ELR (cell line): Measurements from ENCODE around the gene EYS.
"Not testable (repeated sequence)": the region's sequence is repeated elsewhere in the genome, so short reads cannot be mapped to it uniquely, and the experiment has no call there.

ENCODE experiments used
- DNase-seq: peaks from one replicate; pipeline ENCODE4 v3.0.0-alpha.2; 2015; ENCODE audit warnings: low read depth

The EYS gene

DNA sequence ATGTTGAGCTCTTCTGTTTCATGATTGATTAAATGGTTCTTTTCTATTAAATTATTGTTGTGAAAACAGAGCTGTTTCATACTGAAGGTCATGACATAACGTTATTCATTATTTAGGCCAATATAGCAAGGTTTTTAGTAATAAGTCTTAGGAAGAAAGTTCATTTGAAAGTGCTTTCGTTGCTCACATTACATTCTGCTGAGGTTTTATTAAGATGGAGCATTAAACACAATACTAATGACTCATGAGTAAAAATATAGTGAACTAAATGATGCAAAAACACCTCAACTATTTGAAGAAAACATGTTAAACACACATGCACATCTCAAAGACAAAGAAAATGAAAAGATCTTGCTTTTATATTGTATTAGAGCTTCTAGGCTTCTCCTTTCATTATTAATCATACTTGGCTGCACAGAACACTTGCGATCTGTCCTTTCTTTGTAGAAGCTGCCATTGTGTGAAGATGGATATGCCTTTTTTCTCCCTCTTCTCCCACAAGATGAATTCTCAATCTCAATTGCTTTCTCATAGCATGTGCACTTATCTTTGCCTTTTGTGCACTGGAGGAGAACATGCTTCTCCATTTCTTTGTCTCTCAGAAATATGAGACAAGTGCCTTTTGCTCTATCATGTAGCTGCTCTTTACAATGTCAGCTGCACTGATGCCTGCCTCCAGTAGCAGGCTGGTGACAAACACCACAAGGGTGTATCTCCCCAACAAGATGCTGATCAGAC lies 1759.1 kb downstream of the EYS start:
- DNase-seq = no peak

DNA sequence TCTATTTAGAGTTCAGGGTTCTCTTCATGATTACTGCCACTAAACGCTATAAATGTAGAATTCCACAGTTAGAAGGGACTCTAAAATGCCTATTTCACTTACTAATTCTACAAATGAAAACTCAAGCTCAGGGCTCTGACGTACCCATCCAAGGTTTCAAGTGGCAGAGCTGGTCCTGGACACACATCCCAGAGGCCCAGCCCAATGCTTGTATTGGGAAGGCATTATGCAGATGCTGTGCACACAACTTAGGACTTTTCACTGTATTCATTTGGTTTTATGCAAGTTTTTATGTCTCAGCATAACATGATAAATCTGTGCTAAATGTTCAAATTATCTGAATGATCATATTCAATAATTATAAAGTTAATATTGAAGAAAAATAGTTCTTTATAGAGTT lies 1761.0 kb downstream of the EYS start:
- DNase-seq = no peak

DNA sequence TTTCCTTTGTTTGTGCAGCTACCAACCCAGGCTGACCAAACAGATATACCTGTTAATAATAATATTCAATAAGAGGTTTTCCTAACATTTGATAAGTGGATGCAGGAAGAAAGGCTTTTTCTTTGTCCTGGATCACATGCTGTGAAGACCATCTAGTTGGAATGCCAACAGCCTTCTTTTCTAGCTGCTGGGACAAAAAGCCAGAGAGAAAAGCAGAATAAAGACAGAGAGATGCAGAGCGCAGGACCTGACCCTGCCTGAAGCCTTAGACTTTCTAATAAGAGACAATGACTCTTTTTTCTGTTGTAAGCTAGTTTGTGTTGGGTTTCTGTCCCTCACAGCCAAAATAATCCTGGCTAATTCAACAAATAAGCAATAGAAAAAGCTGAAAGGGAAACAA lies 1763.2 kb downstream of the EYS start:
- no peak for DNase-seq

DNA sequence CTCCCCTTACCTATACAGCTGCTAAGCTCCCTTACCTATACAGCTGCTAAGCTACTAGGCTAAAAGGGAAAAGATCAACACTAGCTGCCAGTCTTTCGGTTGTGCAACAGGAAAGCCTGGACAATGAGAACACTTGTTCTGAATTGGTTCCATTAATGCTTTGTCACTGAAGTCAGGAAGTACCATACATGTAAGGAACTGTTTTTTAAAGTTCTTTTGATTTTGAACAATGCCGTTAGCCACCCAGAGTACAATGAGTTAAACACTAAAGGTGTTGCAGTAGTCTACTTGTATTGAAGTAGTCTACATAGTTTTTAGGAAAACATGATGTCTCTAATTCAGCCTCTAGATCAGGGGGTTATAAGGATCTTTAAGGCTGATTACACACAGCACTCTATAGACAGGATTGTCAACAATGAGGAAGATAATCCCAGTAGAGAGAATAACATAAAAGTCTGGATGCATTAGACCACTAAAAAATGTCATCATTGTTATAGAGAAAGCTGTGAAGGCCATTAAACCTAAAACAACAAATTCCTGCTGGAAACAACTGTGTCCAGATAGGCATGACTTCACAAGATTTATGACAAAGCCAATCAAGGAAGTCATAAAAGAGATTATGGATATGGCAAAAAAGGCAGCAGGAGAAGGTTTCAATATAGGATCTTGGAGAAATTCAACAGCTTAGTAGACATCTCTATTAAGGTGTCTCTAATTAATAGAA lies 1765.1 kb downstream of the EYS start:
- no peak for DNase-seq

DNA sequence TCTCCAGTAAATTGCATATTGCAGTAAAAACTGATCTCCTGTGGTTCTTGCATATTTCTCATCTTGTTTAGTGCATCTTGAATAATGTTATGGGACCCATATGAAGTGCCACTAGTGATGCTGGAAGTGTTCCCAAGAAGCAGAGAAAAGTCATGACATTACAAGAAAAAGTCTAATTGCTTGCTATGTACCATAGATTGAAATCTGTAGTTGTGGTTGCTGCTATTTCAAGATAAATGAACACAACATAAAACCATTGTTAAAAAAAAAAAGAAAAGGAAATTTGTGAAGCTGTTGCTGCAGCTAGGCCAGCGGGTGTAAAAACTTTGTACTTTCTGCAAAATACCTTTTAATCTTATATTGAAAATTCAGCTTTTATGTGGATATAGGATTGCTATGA lies 1767.0 kb downstream of the EYS start:
- no peak for DNase-seq

DNA sequence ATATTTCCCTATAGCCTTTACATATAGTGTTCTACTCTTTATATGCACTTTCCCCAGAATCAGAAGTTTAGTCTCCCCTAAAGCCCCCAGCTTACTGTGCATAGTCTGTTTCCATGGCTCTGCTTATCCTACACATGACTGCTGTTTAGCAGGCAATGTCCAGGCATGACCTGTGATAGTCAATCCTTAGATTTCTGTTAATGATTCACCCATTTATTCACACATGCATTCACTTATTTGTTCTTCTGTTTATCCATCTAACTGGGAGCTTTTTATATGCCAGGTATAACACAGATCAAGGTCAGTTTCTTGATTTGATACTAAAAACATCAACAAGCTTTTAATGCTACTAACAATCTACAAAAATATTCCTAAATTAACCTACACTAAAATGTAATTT lies 1770.6 kb downstream of the EYS start:
- no peak for DNase-seq

DNA sequence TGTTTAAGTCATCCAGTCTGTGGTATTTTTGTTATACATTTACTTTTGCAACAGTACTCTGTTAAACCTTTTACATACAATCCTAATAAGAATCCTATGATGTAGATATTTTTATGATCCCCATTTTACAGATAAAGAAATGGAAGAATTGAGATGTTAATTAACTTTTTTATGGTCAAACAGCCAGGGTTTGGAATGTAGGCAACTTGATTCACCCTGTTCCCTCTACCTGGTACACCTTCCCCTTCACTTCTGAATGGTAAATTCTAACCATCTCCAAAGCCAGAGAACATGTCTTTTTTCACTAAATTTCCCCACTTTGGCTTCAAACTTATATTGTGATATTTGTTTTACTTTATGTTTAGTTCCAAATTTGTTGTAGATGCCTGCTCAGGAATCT lies 1771.3 kb downstream of the EYS start:
- DNase-seq = no peak

DNA sequence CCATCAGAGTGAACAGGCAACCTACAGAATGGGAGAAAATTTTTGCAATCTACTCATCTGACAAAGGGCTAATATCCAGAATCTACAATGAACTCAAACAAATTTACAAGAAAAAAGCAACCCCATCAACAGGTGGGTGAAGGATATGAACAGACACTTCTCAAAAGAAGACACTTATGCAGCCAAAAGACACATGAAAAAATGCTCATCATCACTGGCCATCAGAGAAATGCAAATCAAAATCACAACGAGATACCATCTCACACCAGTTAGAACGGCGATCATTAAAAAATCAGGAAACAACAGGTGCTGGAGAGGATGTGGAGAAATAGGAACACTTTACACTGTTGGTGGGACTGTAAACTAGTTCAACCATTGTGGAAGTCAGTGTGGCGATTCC lies 1773.1 kb downstream of the EYS start:
- not testable (repeated sequence) for DNase-seq

DNA sequence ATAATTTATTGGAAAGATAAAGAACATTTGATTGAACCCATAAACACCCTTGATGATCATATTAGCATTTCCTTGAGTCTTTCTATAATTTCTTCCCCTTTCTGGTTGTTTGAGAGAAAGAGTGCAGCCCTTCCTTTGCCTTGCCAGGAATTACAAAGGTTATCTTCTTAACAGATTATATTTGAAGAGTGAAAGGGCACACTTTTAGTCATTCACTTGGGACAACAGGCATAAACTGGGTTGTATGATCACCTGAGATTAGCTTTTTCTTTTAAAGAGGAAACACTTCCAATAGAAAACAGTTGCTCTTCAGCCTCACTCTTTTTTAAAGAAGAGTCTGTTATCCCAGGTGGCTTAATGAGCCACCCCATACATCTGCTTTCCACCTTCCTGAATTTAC lies 1776.2 kb downstream of the EYS start:
- no peak for DNase-seq

DNA sequence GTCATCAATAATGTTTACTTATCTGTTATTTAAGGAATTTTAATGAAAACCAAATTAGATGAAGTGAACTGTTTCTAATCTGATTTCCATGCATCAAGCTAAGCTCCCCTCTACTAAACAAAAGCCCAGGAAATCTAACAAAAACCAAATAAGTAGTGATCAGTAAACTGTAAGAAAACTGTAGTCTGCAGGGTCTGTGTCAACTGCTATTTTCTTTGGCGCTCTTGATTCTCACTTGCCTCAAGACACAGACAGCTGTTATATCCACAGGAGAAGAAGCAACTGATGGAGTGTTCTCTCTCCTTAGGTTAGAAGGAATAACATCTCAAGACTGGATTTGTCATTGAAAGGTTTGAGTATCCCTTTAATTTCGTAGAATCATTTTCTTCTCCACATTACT lies 1777.9 kb downstream of the EYS start:
- DNase-seq = no peak

DNA sequence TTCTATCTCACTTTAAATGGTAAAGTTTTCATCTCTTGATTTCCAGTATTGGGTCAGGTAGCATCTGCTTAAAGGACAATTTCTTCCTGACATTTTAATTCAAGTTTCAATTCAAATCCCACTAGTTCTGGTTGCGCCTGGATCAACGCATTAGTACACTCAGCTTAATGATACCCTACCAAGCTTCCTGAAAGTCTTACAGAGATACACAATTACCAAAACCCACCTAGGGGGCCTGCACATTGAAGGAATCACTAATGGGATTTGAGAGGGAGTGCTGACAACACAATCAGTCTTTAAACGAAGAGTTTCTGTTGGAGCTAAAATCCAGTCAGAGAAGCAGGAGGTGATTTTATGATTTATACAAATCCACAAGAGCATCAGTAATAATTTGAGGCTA lies 1778.4 kb downstream of the EYS start:
- no peak for DNase-seq

DNA sequence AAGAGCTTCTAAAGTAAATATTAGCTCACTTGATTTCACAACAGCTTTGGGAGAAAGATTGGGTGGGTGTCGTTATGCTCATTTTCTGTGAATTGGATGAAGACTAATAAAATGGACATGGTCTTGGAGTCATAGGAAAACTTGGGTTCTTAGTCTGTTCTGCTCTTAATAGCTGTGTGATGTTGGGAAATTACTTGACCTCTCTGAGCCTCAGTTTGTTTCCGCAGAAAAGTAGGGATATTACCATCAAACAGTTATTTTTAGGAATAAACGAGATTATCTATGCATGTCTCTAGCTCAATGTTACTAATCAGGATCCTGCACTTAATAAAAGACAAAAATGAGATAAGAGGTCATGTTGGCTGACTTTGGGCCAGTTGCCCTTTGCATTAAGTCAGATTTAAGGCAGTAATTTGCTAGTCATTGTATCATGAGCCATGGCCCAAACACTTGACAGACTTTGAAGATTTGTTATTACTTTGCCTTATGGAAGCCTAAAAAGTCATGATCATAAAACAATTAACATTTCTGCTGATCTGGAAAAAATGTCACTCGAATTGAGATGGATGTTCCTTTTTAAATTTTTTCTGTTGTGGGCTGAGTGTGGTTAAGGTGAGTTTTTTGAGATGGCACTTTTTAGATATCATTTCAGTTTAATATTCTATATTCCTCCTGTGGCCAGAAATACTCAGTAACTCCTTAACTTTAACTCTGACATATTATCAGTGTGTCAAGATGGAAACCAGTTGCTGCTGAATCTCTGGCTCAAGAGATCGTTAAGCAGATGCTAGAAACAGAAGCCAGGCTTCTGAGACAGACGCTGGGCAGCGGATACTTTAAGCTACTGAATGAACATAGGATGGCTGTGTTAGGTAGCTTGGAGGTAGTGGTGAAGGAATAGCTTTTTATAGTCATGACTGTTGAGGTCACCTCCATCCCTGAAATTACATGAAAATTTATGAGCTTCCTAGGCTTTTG lies 1779.8 kb downstream of the EYS start:
- no peak for DNase-seq

DNA sequence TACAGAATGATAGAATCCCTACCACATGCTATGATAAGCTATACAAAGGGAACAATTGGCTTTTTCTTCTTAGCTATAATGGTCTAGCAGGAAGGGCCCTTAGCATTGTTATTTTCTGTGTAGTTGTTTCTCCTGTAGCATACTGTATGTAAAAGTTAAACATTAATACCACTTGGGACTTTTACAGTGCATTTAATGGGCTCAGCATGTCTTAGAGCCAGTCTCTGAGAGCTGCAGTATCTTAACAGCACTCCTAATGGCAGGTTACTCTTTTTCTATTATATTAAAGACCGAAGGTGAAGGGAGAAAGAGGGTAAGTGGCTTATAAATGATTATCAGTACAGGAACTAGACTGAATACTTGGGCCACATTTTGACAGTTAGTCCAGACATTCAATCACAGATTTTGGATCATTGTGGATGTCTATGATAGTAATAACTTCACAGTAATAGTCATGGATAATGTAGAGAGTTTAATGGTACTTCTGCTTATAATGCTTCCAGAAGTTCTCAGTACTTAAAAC lies 1780.7 kb downstream of the EYS start:
- no peak for DNase-seq

DNA sequence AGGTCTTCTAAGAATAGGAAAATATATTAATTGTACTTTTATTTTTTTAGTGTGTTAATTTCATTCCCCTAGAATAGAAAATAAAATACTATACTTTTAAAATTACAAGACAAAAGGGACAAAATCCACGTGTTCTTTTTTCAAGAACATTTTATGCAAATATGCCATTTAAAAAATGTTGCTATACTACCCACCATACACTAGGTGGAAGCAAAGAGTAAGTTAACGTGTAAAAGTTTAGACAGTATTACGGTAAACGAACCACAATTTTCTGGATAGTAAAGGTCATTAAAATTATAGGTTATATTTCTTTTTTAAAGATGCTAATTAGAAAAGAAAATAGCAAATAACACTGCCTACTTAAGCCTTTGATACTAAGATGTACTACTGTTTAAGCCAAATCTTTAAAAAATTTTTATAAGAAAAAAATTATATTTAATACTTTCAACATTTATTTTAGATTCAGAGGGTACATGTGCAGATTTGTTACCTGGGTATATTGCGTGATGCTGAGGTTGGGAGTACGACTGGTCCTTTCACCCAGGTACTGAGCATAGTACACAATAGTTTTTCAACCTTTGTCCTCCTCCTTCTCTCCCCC lies 1783.8 kb downstream of the EYS start:
- DNase-seq = peak; percentile 54

DNA sequence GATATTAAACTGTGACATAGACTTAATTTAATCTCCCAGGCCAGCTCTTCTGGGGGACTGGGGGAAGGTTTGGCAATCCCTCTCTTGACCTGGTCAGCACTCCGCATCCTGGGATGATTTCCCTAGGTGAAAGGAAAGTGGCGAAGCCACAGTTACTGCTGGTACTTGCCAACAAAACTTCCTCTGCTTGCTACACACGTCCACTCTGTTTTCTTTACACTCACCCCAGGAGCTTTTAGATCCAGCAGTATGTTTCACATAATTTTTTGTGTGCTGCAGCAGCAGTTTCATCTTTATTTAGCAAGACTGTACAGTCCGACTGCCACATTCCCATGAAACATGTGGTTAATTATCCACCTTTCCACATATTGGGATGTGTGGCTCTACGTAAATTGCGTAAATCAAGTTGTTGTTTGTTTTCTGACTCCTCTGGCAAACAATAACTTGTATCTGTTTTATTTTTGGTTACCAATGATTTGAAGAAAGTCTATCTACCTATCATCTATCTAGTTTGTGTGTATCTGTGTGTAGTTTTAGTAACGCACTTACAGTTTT lies 1787.4 kb downstream of the EYS start:
- no peak for DNase-seq

DNA sequence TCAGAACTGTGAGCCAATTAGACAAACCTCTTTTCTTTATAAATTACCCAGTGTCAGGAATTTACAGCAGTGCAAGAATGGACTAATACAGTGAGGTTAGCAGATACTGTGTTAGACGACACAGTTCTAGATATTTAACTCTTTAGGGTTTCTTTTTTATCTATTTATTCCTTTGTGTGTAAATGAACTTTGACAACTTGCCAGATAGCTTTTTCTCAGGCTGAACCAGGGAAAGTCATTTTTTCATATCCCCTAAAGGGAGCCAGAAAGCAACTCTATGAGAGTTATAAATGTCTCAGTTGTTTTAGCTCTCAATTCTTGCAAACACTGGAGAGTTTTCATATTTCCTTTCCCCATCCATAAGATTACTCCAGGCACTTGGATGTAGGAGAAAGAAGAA lies 1794.1 kb downstream of the EYS start:
- DNase-seq = no peak

DNA sequence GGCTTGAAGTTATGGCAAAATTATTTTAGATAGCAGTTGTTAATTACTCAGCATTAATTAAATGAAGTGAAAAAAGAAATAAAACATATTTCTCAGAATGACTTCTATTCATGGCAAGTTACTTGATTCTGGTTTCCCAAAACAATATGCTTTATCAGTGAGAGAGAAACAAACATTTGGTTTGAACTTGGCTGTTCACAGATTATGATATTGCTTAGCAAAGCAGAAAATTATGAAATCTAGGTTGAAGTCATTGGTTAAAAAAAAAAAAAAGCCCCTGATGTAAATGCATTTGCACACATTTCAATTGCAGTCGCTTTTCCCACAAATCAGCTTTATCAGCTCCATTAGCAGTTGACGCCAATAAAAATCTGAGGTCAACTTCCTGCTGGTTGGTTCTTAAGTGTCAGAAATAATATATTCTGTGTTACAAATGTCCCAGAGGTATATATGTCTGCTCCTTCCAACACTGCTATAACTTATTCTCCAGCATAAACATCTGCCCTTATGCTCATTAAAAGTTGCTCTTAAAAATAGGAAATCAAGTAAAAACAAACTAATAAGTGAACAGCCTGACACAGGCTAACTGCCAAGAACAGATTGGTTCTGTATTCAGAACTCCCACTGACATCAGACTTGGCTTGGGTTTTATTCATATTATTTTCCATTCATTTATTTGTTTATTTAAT lies 1796.0 kb downstream of the EYS start:
- DNase-seq = no peak

DNA sequence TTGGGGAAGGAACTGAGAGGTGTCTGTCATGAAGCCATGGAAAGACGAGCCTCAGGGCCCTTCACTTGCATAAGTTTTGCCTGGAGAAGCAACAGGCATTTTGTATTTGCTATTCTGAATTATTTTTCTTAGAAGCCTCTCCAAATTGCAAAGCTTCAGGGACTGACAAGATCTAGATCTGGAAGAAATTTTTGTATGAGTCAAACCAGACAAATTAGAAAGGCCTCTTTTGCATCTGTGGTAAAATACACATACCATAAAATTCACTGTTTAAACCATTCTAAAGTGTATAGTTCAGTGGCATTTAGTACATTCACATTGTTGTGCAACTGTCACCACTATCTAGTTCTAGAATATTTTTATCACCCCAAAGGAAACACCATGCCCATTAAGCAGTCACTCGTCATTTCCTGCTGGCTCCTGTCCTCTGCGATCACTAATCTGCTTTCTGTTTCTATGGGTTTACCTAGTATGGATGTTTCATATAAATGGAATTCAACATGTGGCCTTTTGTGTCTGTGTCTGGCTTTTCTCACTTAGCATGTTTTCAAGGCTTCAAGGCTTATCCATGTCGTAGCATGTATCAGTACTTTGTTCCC lies 1802.3 kb downstream of the EYS start:
- DNase-seq = peak; percentile 67

DNA sequence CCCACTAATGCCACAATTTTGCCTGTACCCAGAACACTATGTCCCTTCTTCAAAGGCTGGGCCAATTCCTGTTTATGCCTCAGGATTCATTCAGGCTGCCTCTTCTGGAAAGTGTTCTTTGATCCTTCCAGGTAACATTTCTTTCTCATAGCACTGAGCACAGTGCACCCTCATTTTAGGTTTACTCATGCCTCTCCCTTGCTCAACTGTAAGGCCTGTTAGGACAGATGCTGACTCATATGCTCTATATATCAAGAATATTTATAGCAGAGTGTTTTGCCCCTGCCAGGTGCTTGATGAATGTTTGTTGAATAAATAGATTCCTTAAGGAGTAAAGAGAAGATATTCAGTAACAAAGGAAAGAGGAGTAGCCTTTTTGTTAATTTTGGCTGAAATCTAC lies 1807.5 kb downstream of the EYS start:
- peak; percentile 16 for DNase-seq

DNA sequence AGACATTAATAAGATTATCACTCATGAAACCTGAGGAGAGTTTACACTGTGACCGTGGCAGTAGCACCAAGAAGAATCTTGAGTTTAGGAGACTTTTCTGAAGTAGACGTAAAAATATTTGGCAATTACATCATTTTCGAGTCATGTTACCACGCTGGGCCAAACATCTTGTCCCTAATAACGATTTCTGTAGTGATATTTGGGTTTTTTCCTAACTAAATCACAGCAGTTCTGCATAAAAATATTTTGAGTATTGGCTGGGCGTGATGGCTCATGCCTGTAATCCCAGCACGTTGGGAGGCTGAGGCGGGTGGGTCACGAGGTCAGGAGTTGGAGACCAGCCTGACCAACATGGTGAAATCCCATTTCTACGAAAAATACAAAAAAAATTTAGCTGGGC lies 1809.1 kb downstream of the EYS start:
- no peak for DNase-seq

DNA sequence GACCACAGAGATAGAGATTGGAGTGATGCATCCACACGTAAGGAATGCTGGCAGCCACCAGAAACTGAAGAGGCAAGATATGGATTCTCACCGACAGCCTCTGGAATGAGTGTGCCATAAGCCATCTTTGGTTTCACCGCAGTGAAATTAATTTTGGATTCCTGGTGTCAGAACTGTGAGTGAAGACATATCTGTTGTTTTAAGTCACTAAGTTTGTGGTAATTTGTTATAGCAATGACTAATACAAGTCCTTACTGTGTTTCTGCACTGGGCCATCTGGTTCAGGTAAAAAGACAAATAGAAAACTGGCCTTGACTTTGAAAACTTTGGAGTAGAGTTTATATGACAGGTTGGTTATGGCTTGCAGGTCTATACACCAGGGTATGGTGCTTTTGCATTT lies 1809.6 kb downstream of the EYS start:
- DNase-seq = peak; percentile 40
